GM23338 (cell line): Measurements from ENCODE around the gene PDE10A.

ENCODE experiments used
- CTCF ChIP-seq, 2 experiments: fragments of 200-600 bp in 1 of 2; sonication (generic) in 1 of 2; conservative IDR thresholded peaks; 2 replicates each; pipeline versions ENCODE4 v1.5.1 to v1.6.1; 2016 to 2017; ENCODE audit warnings: antibody characterized with exemption in 2 of 2, low read depth in 2 of 2, mild to moderate bottlenecking in 2 of 2, moderate library complexity in 1 of 2
- EZH2 ChIP-seq: fragments of 200-600 bp; sonication (generic); IDR thresholded peaks from one replicate; pipeline ENCODE4 v1.8.0; 2017; ENCODE audit warnings: antibody characterized with exemption, mild to moderate bottlenecking, low read depth; ENCODE audit not compliant: unreplicated experiment
- EZH2phosphoT487 ChIP-seq: fragments of 200-600 bp; sonication (generic); IDR thresholded peaks from one replicate; pipeline ENCODE4 v1.8.1; 2018; ENCODE audit warnings: antibody characterized with exemption; ENCODE audit not compliant: unreplicated experiment
- REST ChIP-seq: IDR thresholded peaks from one replicate; pipeline ENCODE4 v1.6.1; 2018; ENCODE audit warnings: antibody characterized with exemption; ENCODE audit not compliant: unreplicated experiment
- ZNF462 ChIP-seq: fragments of 250-450 bp; sonication (Bioruptor Pico); IDR thresholded peaks from 2 replicates; pipeline ENCODE4 v1.5.0; 2020; ENCODE audit warnings: mild to moderate bottlenecking, moderate library complexity

GRCh38 chr6:165365371-165365770 lies 297.7 kb downstream of the PDE10A start:
- TF ChIP-seq CTCF (conservative IDR thresholded peaks at IDR 0.05; ENCODE audit: low read depth in 2 of 2): no peak
- TF ChIP-seq REST: no peak
- no peak for TF ChIP-seq EZH2
- TF ChIP-seq ZNF462 (CRISPR knock-in tag): no peak
- TF ChIP-seq EZH2phosphoT487: no peak
